ENCODE data around the gene SLC7A14. TPM values are rescaled to one million over a fixed set of nuclear protein-coding genes. Genes with fewer than 3 reads are reported as not detected.

The SLC7A14 gene
- polyA plus RNA-seq, 2 of the 4 experiments (the other 2 are of a cell fraction) = not detected

DNA sequence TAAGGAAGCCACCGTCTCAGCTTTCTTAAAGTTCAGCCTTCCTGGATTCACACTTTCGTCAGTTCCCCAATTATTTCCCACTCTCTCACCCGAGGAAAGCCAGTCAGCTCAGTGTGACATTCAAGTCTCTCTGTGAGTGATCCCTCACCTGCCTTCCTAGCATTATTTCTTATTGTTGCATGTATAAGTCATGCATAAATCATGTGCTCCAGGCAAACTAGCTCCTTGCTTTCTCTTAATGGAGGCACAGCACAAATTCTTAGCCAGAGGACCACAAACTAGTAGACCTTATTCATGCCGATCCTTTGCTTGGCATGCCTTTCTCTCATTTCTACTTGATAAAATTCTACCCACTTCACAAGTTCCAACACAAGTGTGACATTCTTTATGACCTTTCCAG is 122.9 kb downstream of the SLC7A14 start (continued):
- TF ChIP-seq HOXA7 (CRISPR knock-in tag; IDR thresholded peaks at IDR 0.05) (no peak), SREBF2 (IDR thresholded peaks at IDR 0.05) (no peak)
- TF ChIP-seq, protein P1, sequence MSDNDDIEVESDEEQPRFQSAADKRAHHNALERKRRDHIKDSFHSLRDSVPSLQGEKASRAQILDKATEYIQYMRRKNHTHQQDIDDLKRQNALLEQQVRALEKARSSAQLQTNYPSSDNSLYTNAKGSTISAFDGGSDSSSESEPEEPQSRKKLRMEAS (IDR thresholded peaks at IDR 0.05) = no peak
- TF ChIP-seq, protein P2, sequence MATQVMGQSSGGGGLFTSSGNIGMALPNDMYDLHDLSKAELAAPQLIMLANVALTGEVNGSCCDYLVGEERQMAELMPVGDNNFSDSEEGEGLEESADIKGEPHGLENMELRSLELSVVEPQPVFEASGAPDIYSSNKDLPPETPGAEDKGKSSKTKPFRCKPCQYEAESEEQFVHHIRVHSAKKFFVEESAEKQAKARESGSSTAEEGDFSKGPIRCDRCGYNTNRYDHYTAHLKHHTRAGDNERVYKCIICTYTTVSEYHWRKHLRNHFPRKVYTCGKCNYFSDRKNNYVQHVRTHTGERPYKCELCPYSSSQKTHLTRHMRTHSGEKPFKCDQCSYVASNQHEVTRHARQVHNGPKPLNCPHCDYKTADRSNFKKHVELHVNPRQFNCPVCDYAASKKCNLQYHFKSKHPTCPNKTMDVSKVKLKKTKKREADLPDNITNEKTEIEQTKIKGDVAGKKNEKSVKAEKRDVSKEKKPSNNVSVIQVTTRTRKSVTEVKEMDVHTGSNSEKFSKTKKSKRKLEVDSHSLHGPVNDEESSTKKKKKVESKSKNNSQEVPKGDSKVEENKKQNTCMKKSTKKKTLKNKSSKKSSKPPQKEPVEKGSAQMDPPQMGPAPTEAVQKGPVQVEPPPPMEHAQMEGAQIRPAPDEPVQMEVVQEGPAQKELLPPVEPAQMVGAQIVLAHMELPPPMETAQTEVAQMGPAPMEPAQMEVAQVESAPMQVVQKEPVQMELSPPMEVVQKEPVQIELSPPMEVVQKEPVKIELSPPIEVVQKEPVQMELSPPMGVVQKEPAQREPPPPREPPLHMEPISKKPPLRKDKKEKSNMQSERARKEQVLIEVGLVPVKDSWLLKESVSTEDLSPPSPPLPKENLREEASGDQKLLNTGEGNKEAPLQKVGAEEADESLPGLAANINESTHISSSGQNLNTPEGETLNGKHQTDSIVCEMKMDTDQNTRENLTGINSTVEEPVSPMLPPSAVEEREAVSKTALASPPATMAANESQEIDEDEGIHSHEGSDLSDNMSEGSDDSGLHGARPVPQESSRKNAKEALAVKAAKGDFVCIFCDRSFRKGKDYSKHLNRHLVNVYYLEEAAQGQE (IDR thresholded peaks at IDR 0.05) = no peak

GRCh38 chr3:170458285-170458684 is 127.6 kb downstream of the SLC7A14 start:
- CTCF ChIA-PET = interaction anchor here (1.1 kb wide), 1 partner anchor 44 kb away, joined by 3 read pairs; no protein-coding TSS in a partner anchor
- H3K27ac ChIP-seq = no peak overlapping the region
- H3K4me3 ChIP-seq = no peak overlapping the region
- H3K9me3 ChIP-seq = no peaks in the 10 kb centered on the region
- FAIRE-seq (no peak), ATAC-seq (no peak), DNase-seq (ENCODE audit: low read depth in 1 of 2, low spot score in 1 of 2) (no peak)
- WGBS (ENCODE audit: missing lambda C conversion rate) = 25% methylated on average over 4 of the region's 4 CpGs
- no peaks in the 10 kb centered on the region for H3K4me1 ChIP-seq
- no peak overlapping the region for H3K4me2 ChIP-seq
- POLR2A ChIA-PET = no interaction called here
- TF ChIP-seq, protein P3, sequence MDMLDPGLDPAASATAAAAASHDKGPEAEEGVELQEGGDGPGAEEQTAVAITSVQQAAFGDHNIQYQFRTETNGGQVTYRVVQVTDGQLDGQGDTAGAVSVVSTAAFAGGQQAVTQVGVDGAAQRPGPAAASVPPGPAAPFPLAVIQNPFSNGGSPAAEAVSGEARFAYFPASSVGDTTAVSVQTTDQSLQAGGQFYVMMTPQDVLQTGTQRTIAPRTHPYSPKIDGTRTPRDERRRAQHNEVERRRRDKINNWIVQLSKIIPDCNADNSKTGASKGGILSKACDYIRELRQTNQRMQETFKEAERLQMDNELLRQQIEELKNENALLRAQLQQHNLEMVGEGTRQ (IDR thresholded peaks at IDR 0.05) = no peak
- no peak for TF ChIP-seq CBX2 (IDR thresholded peaks at IDR 0.05; ENCODE audit: borderline replicate concordance, low read depth)
- TF ChIP-seq KDM5A (IDR thresholded peaks at IDR 0.05) = no peak
- no peak for TF ChIP-seq EP300 (IDR thresholded peaks at IDR 0.05)

GRCh38 chr3:170454509-170454908 is 131.4 kb downstream of the SLC7A14 start:
- WGBS (ENCODE audit: missing lambda C conversion rate) = 71% methylated on average over 6 of the region's 6 CpGs
- no peak for TF ChIP-seq RAD21 (conservative IDR thresholded peaks at IDR 0.05 in 1 of 2, IDR thresholded peaks at IDR 0.05 in 1 of 2)
- no peak for TF ChIP-seq MAZ (IDR thresholded peaks at IDR 0.05; ENCODE audit: borderline replicate concordance, low read depth, low read length)
- TF ChIP-seq, protein P4, sequence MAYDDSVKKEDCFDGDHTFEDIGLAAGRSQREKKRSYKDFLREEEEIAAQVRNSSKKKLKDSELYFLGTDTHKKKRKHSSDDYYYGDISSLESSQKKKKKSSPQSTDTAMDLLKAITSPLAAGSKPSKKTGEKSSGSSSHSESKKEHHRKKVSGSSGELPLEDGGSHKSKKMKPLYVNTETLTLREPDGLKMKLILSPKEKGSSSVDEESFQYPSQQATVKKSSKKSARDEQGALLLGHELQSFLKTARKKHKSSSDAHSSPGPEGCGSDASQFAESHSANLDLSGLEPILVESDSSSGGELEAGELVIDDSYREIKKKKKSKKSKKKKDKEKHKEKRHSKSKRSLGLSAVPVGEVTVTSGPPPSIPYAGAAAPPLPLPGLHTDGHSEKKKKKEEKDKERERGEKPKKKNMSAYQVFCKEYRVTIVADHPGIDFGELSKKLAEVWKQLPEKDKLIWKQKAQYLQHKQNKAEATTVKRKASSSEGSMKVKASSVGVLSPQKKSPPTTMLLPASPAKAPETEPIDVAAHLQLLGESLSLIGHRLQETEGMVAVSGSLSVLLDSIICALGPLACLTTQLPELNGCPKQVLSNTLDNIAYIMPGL (CRISPR knock-in tag; IDR thresholded peaks at IDR 0.05; ENCODE audit: borderline replicate concordance) = no peak
- no peak for TF ChIP-seq HOXB5 (CRISPR knock-in tag; IDR thresholded peaks at IDR 0.05)
- TF ChIP-seq, protein P5, sequence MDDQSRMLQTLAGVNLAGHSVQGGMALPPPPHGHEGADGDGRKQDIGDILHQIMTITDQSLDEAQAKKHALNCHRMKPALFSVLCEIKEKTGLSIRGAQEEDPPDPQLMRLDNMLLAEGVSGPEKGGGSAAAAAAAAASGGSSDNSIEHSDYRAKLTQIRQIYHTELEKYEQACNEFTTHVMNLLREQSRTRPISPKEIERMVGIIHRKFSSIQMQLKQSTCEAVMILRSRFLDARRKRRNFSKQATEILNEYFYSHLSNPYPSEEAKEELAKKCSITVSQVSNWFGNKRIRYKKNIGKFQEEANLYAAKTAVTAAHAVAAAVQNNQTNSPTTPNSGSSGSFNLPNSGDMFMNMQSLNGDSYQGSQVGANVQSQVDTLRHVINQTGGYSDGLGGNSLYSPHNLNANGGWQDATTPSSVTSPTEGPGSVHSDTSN (IDR thresholded peaks at IDR 0.05) = no peak
- no peak for TF ChIP-seq ZSCAN20 (CRISPR knock-in tag; IDR thresholded peaks at IDR 0.05)
- no peak for TF ChIP-seq RCOR1 (IDR thresholded peaks at IDR 0.05; ENCODE audit: low read depth, low read length)
- TF ChIP-seq POLR2A (IDR thresholded peaks at IDR 0.05; ENCODE audit: low read length) = no peak
- no peak for TF ChIP-seq JUN (IDR thresholded peaks at IDR 0.05)
- TF ChIP-seq, protein P3 (IDR thresholded peaks at IDR 0.05) = no peak
- no peak for TF ChIP-seq CHD4 (IDR thresholded peaks at IDR 0.05; ENCODE audit: borderline replicate concordance)
- no peaks in the 10 kb centered on the region for H3K4me1 ChIP-seq
- no peak for ATAC-seq
- no peak overlapping the region for H3K4me2 ChIP-seq
- POLR2A ChIA-PET = no interaction called here
- no peaks in the 10 kb centered on the region for H3K9me3 ChIP-seq
- no peak overlapping the region for H3K4me3 ChIP-seq
- CTCF ChIA-PET = no interaction called here
- FAIRE-seq = no peak
- DNase-seq (ENCODE audit: low read depth in 1 of 2, low spot score in 1 of 2) = no peak
- no peak overlapping the region for H3K27ac ChIP-seq
